HUES6 (cell line): ENCODE results near the gene BICD1.

Experiments used
- H3K27ac ChIP-seq: 2 replicates; pipeline ENCODE4 v1.7.0; 2013; ENCODE audit warnings: low read depth, mild to moderate bottlenecking, low read length, inconsistent platforms
- H3K27me3 ChIP-seq: 2 replicates; pipeline ENCODE4 v1.6.1; 2013; ENCODE audit warnings: low read length; ENCODE audit not compliant: control insufficient read depth, insufficient read depth
- H3K36me3 ChIP-seq: 2 replicates; pipeline ENCODE4 v1.6.1; 2013; ENCODE audit warnings: low read length; ENCODE audit not compliant: control insufficient read depth, insufficient read depth
- H3K4me1 ChIP-seq: 2 replicates; pipeline ENCODE4 v1.6.1; 2013; ENCODE audit warnings: low read length; ENCODE audit not compliant: control insufficient read depth, insufficient read depth
- H3K4me3 ChIP-seq: 2 replicates; pipeline ENCODE4 v1.5.1; 2013; ENCODE audit warnings: low read depth, low read length
- H3K9ac ChIP-seq: one replicate; pipeline ENCODE4 v1.6.1; 2013; ENCODE audit warnings: mild to moderate bottlenecking, low read length
- H3K9me3 ChIP-seq: 2 replicates; pipeline ENCODE4 v1.6.1; 2013; ENCODE audit warnings: low read depth, low read length; ENCODE audit not compliant: control insufficient read depth, insufficient read depth

BICD1 gene

DNA sequence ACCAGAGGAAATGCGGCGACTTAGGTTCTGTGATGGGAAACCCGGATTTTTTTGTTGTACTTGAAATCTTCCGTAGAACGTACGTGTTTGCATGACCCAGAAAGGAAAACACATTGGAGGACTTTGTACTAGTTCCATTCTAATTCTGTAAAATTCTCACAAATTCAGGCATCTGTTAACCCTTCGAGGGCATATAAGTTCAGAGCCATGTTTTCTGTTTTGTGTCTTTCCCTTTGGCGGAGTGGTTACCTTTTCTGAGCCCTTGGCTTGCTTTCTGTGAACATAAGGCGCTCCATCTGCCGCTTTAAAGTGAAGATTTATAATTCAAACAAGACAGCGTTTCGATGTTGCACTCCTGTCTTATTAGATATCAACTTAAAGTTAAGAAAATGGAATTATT lies 34.2 kb downstream of the BICD1 start:
- H3K4me1 ChIP-seq: peaks cover 42% of the 10 kb centered on the region
- H3K4me3 ChIP-seq: no peak overlapping the region; the same call in 1 of the 2 replicates
- no peak overlapping the region for H3K9ac ChIP-seq
- no peaks in the 10 kb centered on the region for H3K36me3 ChIP-seq
- no peaks in the 10 kb centered on the region for H3K9me3 ChIP-seq
- H3K27me3 ChIP-seq: no peaks in the 10 kb centered on the region
- H3K27ac ChIP-seq: peak overlapping the region; percentile 74; the same call in 1 of the 2 replicates

DNA sequence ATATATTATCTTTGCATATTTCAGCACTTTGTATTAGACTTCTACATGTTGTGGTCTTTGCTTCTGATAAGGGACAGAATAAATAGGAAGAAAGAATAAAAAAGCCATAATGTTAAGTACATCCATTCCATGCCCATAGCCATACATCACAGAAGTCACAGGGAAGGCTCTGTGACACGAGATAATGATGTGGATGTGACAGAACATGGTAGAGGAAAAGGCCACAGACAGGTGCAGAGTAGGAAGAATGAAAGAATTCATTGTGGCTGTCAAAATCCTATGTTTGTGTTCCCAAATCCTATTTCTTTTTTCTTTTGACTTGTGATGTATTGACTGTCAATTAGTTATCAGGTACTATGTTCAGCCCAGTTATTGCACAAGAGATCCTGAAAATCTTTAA lies 38.4 kb downstream of the BICD1 start:
- Histone ChIP-seq H3K4me3 (no peak overlapping the region), H3K4me1 (peaks cover 26% of the 10 kb centered on the region), H3K36me3 (peaks cover 10% of the 10 kb centered on the region; the same call in 1 of the 2 replicates), H3K9ac (no peak overlapping the region), H3K27me3 (no peaks in the 10 kb centered on the region), H3K27ac (no peak overlapping the region), H3K9me3 (no peaks in the 10 kb centered on the region; the same call in 1 of the 2 replicates)

DNA sequence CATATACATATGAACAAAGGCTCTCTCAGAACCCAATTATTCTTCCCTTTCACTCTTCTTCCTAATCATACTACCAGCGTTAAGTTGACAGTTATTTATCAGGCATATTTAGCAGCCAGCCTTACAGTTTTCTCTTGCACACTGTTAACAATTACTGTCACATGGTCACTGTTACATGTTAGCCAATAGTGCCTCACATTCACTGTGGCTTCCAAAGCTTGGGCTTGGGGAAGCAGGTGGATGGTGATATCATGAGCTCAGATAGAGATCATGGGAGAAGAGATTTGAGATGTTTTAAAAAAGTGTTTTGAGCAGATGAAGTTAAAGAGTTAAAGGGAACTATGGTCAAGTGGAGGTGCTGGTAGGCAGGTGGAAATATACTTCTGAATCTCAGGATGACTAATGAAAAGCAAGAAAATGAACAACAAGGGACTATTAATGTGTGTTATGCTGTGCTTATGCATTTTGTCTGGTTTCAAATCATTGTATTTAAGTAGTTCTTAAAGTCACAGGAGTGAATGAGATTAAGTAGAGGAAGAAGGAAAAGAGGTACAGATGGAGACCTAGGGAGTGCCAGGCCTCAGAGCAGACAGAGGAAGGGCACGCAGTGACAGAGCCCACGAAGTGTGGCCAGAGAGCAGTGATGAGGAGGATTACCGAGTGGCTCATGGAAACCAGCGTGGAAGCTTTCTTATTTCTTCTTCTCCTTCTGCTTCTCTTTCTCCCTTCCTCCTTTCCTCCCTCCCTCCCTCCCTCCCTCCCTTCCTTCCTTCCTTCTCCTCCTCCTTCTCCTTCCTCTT lies 39.6 kb downstream of the BICD1 start:
- Histone ChIP-seq H3K4me3 (no peak overlapping the region), H3K27me3 (no peaks in the 10 kb centered on the region), H3K4me1 (peaks cover 15% of the 10 kb centered on the region), H3K9ac (no peak overlapping the region), H3K27ac (no peak overlapping the region), H3K9me3 (no peaks in the 10 kb centered on the region; the same call in 1 of the 2 replicates), H3K36me3 (peaks cover 16% of the 10 kb centered on the region; the same call in 1 of the 2 replicates)

DNA sequence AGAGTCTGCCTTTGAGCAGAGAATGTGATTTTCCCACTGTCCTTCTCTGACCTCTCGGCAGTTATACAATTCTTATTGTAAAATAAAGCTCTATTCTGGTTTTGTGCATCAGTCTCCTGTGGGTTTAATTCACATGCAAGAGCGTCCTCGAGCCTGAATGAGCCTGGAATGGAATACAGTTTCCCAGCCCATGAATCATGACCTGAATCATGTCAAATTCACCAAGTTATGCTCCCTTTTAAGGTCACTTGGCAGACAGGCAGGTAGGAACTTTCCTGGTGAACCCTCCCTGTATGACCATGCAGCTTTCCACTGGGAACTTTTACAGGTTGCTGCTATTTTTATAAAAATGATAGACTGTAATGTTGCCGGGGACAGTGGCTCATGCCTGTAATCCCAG lies 41.7 kb downstream of the BICD1 start:
- Histone ChIP-seq H3K36me3 (peaks cover 19% of the 10 kb centered on the region; the same call in 1 of the 2 replicates), H3K9ac (no peak overlapping the region), H3K9me3 (no peaks in the 10 kb centered on the region; the same call in 1 of the 2 replicates), H3K27ac (no peak overlapping the region), H3K27me3 (no peaks in the 10 kb centered on the region), H3K4me3 (no peak overlapping the region), H3K4me1 (peaks cover 5% of the 10 kb centered on the region; the same call in 1 of the 2 replicates)

DNA sequence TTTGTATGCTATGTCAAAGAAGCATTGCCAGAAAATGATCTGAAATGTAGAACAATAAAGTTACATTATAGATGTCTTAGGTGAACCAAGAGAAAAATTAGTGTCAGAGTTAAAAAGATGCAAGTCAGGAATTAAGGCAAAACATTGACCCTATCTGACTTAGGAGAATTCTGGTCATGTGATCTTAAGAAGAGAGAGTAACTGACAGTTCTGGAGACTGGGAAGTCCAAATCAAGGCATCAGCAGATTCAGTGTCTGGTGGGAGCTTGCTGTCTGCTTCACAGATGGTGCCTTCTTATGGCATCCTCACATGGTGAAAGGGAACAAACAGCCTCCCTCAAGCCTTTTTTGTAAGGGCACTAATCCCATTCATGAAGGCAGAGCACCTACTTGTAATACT lies 42.8 kb downstream of the BICD1 start:
- Histone ChIP-seq H3K9ac (no peak overlapping the region), H3K27ac (no peak overlapping the region), H3K36me3 (peaks cover 19% of the 10 kb centered on the region; the same call in 1 of the 2 replicates), H3K9me3 (no peaks in the 10 kb centered on the region; the same call in 1 of the 2 replicates), H3K4me3 (no peak overlapping the region), H3K27me3 (no peaks in the 10 kb centered on the region), H3K4me1 (peaks cover 4% of the 10 kb centered on the region)

DNA sequence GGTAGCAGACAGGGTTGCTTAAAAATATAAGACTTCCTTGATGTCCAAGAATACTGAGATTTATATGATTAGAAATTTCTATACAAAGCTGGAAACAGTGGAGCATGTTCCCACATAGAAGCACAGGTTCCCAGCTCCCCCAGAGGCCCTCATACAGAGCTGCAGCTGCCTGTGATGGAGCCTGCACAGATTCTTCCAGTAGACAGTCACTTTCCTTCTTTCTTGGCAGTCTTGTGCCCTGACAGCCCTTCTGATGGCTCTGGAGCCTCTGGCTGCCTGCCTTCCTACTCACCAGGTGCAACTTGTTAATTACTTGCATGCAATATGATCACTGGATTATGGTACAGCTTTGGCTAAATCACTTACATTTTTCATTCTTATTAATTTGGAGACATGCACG lies 44.4 kb downstream of the BICD1 start:
- no peaks in the 10 kb centered on the region for H3K27me3 ChIP-seq
- peaks cover 19% of the 10 kb centered on the region; the same call in 1 of the 2 replicates for H3K36me3 ChIP-seq
- H3K9me3 ChIP-seq: no peaks in the 10 kb centered on the region; the same call in 1 of the 2 replicates
- peaks cover 19% of the 10 kb centered on the region for H3K4me1 ChIP-seq
- H3K27ac ChIP-seq: no peak overlapping the region
- H3K9ac ChIP-seq: no peak overlapping the region
- no peak overlapping the region for H3K4me3 ChIP-seq

DNA sequence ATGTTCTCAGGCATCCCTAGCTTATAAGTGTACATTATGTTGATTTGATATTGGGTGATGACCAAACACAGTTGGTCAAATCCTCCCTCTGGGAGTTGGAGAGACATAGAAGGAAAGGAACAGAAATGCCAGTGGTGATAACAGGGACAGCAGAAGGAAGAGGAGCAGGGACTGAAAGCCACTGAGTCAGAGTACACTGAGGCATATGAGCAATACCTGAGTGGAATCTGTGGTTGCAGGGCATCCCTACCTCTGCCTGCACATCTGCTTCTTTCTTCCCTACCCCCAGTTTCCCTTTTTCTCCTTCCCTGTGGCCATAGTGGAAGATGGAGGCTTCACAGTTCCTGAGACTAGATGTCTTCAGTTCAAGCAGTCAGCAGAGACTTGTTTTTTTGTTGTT lies 44.9 kb downstream of the BICD1 start:
- H3K4me3 ChIP-seq: no peak overlapping the region
- peaks cover 19% of the 10 kb centered on the region; the same call in 1 of the 2 replicates for H3K36me3 ChIP-seq
- H3K9ac ChIP-seq: no peak overlapping the region
- H3K27me3 ChIP-seq: no peaks in the 10 kb centered on the region
- no peak overlapping the region for H3K27ac ChIP-seq
- no peaks in the 10 kb centered on the region; the same call in 1 of the 2 replicates for H3K9me3 ChIP-seq
- peaks cover 23% of the 10 kb centered on the region for H3K4me1 ChIP-seq

DNA sequence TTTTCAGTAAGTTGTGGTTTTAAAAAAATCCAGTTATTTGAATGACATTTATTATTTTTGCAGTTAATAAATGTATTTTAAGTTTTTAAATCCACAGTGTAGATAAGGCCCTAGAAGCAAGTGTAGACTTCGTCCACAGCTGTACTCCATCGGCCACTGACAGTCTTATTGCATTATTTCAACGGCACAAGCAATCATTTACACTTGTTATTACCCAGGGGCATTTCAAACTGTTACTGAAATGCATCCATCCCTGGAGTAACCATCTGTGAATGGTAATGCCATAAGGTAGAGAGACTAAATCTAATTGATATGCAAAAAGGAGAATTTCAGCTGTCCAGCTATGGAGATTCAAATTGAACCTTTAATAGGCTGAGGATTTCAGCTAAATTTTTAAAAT lies 48.4 kb downstream of the BICD1 start:
- Histone ChIP-seq H3K9ac (no peak overlapping the region), H3K27me3 (no peaks in the 10 kb centered on the region), H3K4me3 (no peak overlapping the region), H3K36me3 (peaks cover 15% of the 10 kb centered on the region; the same call in 1 of the 2 replicates), H3K4me1 (peaks cover 29% of the 10 kb centered on the region), H3K27ac (no peak overlapping the region), H3K9me3 (no peaks in the 10 kb centered on the region)

DNA sequence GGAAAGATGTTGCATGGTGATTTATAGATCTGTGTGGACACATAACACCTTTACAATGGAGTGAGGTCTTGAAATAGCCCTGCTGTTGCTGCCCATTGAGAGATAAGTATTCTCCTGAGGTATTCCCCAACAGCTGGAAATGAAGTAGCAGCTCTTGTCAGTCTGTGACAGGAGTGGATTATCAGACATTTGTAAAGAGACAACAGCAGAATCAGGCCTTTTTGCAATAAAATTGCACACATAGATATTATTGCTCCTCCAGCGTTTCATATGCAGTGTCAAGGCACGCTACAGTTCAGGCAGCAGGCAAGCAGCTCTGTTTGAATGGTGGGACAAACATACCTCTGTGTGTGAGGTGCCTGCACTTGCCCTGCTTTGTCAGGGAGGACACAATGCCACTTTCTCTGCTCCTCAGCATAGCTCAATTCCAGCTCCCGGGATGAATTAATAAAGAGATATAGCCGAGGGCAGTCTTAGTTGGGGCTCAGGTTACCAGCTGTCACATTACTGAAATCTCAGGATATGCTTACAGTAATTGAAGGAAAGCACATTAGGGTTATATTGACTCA lies 49.4 kb downstream of the BICD1 start:
- H3K4me1 ChIP-seq: peaks cover 29% of the 10 kb centered on the region
- no peaks in the 10 kb centered on the region for H3K9me3 ChIP-seq
- no peaks in the 10 kb centered on the region for H3K27me3 ChIP-seq
- 0 out of 2 replicates have a peak, but pooled peaks cover 11% of the 10 kb centered on the region for H3K36me3 ChIP-seq
- H3K27ac ChIP-seq: no peak overlapping the region
- H3K9ac ChIP-seq: no peak overlapping the region
- H3K4me3 ChIP-seq: no peak overlapping the region

DNA sequence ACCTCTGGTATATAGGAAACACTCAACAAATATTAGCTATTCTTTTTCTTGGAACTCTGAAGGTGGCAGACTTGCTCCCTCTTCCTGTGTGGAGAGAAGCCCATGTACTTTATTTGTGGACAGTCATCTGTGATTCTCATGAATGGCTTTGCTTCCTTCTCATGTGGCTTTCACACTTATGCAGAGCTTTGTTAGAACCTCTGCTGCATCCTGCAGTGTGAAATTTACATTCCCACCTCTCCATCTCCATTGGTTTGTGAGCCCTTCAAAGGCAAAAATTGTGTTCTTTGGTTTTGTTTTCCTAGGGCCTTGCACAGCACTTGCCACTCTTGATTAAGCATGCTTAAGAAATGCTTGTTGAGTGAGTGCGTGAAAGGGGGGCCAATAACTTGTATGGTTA lies 51.9 kb downstream of the BICD1 start:
- Histone ChIP-seq H3K27me3 (no peaks in the 10 kb centered on the region), H3K27ac (no peak overlapping the region), H3K9me3 (no peaks in the 10 kb centered on the region), H3K4me3 (no peak overlapping the region), H3K9ac (no peak overlapping the region), H3K36me3 (0 out of 2 replicates have a peak, but pooled peaks cover 5% of the 10 kb centered on the region), H3K4me1 (peaks cover 29% of the 10 kb centered on the region)

DNA sequence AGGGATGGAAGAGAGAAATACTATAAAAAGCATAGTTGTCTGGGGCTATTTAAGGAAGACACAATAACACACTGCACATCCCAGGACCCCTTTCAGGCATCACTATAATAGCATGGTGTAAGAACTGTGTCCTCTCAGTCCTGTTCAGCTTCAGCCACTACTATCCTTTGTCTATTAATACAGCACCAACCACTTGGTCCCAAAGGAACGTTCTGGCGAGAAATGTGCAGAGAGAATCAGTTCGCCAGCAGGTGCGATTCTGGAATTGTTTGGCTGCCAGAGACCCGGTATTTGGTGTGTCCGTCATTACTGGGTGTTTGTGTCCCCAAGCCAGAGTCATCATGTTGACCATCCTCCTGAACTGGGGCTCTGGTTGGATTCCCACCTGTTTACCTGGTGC lies 52.7 kb downstream of the BICD1 start:
- no peaks in the 10 kb centered on the region for H3K27me3 ChIP-seq
- H3K4me3 ChIP-seq: no peak overlapping the region
- peaks cover 26% of the 10 kb centered on the region for H3K4me1 ChIP-seq
- H3K9me3 ChIP-seq: no peaks in the 10 kb centered on the region
- H3K36me3 ChIP-seq: 0 out of 2 replicates have a peak, but pooled peaks cover 5% of the 10 kb centered on the region
- no peak overlapping the region for H3K27ac ChIP-seq
- no peak overlapping the region for H3K9ac ChIP-seq
